H9 (cell line): Measurements from ENCODE around the gene GPC3. TPM values are rescaled to one million over a fixed set of nuclear protein-coding genes. Genes with fewer than 3 reads are reported as not detected.

Source experiments
- DNase-seq: peaks from one replicate; pipeline ENCODE4 v3.0.0-alpha.2; 2017
- H2AFZ ChIP-seq: one replicate; pipeline ENCODE4 v1.6.1; 2013; ENCODE audit warnings: mild to moderate bottlenecking, low read length, control low read depth, moderate library complexity
- H2AK5ac ChIP-seq: 2 replicates; pipeline ENCODE4 v1.6.1; 2013; ENCODE audit warnings: low read length, control low read depth, mixed read lengths; ENCODE audit not compliant: insufficient read length
- H2BK120ac ChIP-seq: one replicate; pipeline ENCODE4 v1.6.1; 2013; ENCODE audit warnings: low read depth, mild to moderate bottlenecking, low read length, control low read depth, inconsistent platforms; ENCODE audit not compliant: poor library complexity, severe bottlenecking
- H2BK12ac ChIP-seq: 2 replicates; pipeline ENCODE4 v1.6.1; 2013; ENCODE audit warnings: low read length, control low read depth, mixed read lengths, low read depth; ENCODE audit not compliant: insufficient read length
- H2BK15ac ChIP-seq: 2 replicates; pipeline ENCODE4 v1.6.1; 2013; ENCODE audit warnings: low read depth, low read length, control low read depth
- H2BK20ac ChIP-seq: one replicate; pipeline ENCODE4 v1.6.1; 2013; ENCODE audit warnings: low read depth, mild to moderate bottlenecking, low read length, control low read depth, inconsistent platforms; ENCODE audit not compliant: poor library complexity, severe bottlenecking
- H2BK5ac ChIP-seq: 2 replicates; pipeline ENCODE4 v1.6.1; 2013; ENCODE audit warnings: low read length, control low read depth, mixed read lengths; ENCODE audit not compliant: insufficient read length
- H3K14ac ChIP-seq: 2 replicates; pipeline ENCODE4 v1.6.1; 2013; ENCODE audit warnings: low read length, control low read depth; ENCODE audit not compliant: insufficient read depth
- H3K18ac ChIP-seq: 2 replicates; pipeline ENCODE4 v1.6.1; 2013; ENCODE audit warnings: low read depth, mild to moderate bottlenecking, mixed read lengths, low read length, control low read depth; ENCODE audit not compliant: insufficient read length
- H3K23ac ChIP-seq: 2 replicates; pipeline ENCODE4 v1.6.1; 2013; ENCODE audit warnings: low read length, control low read depth, mixed read lengths, low read depth; ENCODE audit not compliant: insufficient read length
- H3K23me2 ChIP-seq: 2 replicates; pipeline ENCODE4 v1.6.1; 2013; ENCODE audit warnings: low read depth, mild to moderate bottlenecking, mixed read lengths, low read length, control low read depth; ENCODE audit not compliant: insufficient read length, poor library complexity, severe bottlenecking
- H3K27ac ChIP-seq: 2 replicates; pipeline ENCODE4 v1.5.1; 2013; ENCODE audit warnings: low read length, control low read depth, mixed read lengths, low read depth; ENCODE audit not compliant: insufficient read length
- H3K27me3 ChIP-seq: 2 replicates; pipeline ENCODE4 v1.6.1; 2013; ENCODE audit warnings: low read length, control low read depth, inconsistent platforms; ENCODE audit not compliant: insufficient read depth
- H3K4ac ChIP-seq: 2 replicates; pipeline ENCODE4 v1.6.1; 2013; ENCODE audit warnings: low read depth, mild to moderate bottlenecking, control low read depth, inconsistent platforms, low read length, moderate library complexity
- H3K4me1 ChIP-seq: 2 replicates; pipeline ENCODE4 v1.6.1; 2013; ENCODE audit warnings: low read length, control low read depth, inconsistent platforms; ENCODE audit not compliant: insufficient read depth
- H3K4me2 ChIP-seq: 2 replicates; pipeline ENCODE4 v1.6.1; 2013; ENCODE audit warnings: low read length, control low read depth, mixed read lengths; ENCODE audit not compliant: insufficient read length, insufficient read depth
- H3K56ac ChIP-seq: 2 replicates; pipeline ENCODE4 v1.6.1; 2013; ENCODE audit warnings: low read depth, mild to moderate bottlenecking, mixed read lengths, low read length, control low read depth; ENCODE audit not compliant: insufficient read length
- H3K79me1 ChIP-seq: 2 replicates; pipeline ENCODE4 v1.6.1; 2013; ENCODE audit warnings: low read depth, mild to moderate bottlenecking, moderate library complexity, low read length, control low read depth, inconsistent platforms; ENCODE audit not compliant: insufficient read depth, poor library complexity, severe bottlenecking
- H3K79me2 ChIP-seq: 2 replicates; pipeline ENCODE4 v1.6.1; 2013; ENCODE audit warnings: low read length, control low read depth, inconsistent platforms; ENCODE audit not compliant: insufficient read depth
- H3K9ac ChIP-seq: 2 replicates; pipeline ENCODE4 v1.6.1; 2013; ENCODE audit warnings: low read length, control low read depth, mixed read lengths; ENCODE audit not compliant: insufficient read length; ENCODE audit errors: extremely low read depth
- H3K9me3 ChIP-seq: one replicate; pipeline ENCODE4 v1.6.1; 2013; ENCODE audit warnings: low read depth, low read length, inconsistent platforms; ENCODE audit not compliant: control insufficient read depth
- H3T11ph ChIP-seq: one replicate; pipeline ENCODE4 v1.6.1; 2013; ENCODE audit warnings: mild to moderate bottlenecking, low read length, control low read depth, inconsistent platforms
- H4K20me1 ChIP-seq: one replicate; pipeline ENCODE4 v1.6.1; 2013; ENCODE audit not compliant: control insufficient read depth, insufficient read length, insufficient read depth
- H4K5ac ChIP-seq: 2 replicates; pipeline ENCODE4 v1.6.1; 2013; ENCODE audit warnings: low read depth, mild to moderate bottlenecking, mixed read lengths, low read length, control low read depth; ENCODE audit not compliant: insufficient read length
- H4K8ac ChIP-seq: replicated peaks from 2 replicates; pipeline ENCODE4 v1.6.1; 2013; ENCODE audit warnings: low read length, control low read depth, mixed read lengths, low read depth; ENCODE audit not compliant: insufficient read length
- H4K91ac ChIP-seq: 2 replicates; pipeline ENCODE4 v1.6.1; 2013; ENCODE audit warnings: low read depth, mild to moderate bottlenecking, moderate library complexity, mixed read lengths, low read length, control low read depth; ENCODE audit not compliant: insufficient read length
- H3K27ac Mint-ChIP-seq, 3 experiments: 2 replicates in 2 of 3; 3 replicates in 1 of 3; pipeline ENCODE4 v1.8.0; 2020 to 2021; ENCODE audit warnings: mixed read lengths in 3 of 3, mild to moderate bottlenecking in 1 of 3, moderate library complexity in 1 of 3
- H3K27me3 Mint-ChIP-seq: 2 replicates; pipeline ENCODE4 v1.8.0; 2021; ENCODE audit warnings: low read depth, mild to moderate bottlenecking, moderate library complexity, mixed read lengths
- H3K36me3 Mint-ChIP-seq, 3 experiments: 2 replicates in 2 of 3; 3 replicates in 1 of 3; pipeline ENCODE4 v1.8.0; 2020 to 2021; ENCODE audit warnings: low read depth in 3 of 3, mixed read lengths in 3 of 3; ENCODE audit not compliant: insufficient read depth in 1 of 3
- H3K4me1 Mint-ChIP-seq, 2 experiments: 2 replicates each; pipeline ENCODE4 v1.8.0; 2020; ENCODE audit warnings: mixed read lengths in 2 of 2
- H3K4me3 Mint-ChIP-seq, 2 experiments: 2 replicates in 1 of 2; 3 replicates in 1 of 2; pipeline ENCODE4 v1.8.0; 2020 to 2021; ENCODE audit warnings: mild to moderate bottlenecking in 2 of 2, mixed read lengths in 2 of 2, moderate library complexity in 1 of 2
- H3K9me3 Mint-ChIP-seq, 2 experiments: 2 replicates in 1 of 2; 3 replicates in 1 of 2; pipeline ENCODE4 v1.8.0; 2020; ENCODE audit warnings: mild to moderate bottlenecking in 2 of 2, mixed read lengths in 2 of 2, moderate library complexity in 1 of 2
- CTCF ChIP-seq: fragments of 200-600 bp; sonication (generic); conservative IDR thresholded peaks from 3 replicates; pipeline ENCODE4 v1.8.0; 2021; ENCODE audit warnings: antibody characterized with exemption, mild to moderate bottlenecking
- WGBS: extraction: QIAGEN DNeasy Blood & Tissue Kit; methylation state at CpG from one replicate; pipeline ENCODE4 v1.1.7; 2013; ENCODE audit warnings: missing lambda C conversion rate, low lambda C conversion rate, mixed read lengths; ENCODE audit not compliant: insufficient read length; ENCODE audit errors: extremely low coverage; 5-methylcytosine and 5-hydroxymethylcytosine counted together
- total RNA-seq: library from RNA; stranded (reverse); gene quantifications from 2 replicates; pipeline ENCODE4 v1.2.1, GENCODE V29; 2021

The GPC3 gene
- total RNA-seq, 1 experiment from 2014 or later = 108 TPM

- H3K4me3 Mint-ChIP-seq = peak overlapping the region; percentile 73 to 86
Observed at GRCh38 chrX:133983256-133983973, 2.0 kb downstream of the GPC3 start.

More at GRCh38 chrX:133983256-133983973, 2.0 kb downstream of the GPC3 start:
- H3K9me3 Mint-ChIP-seq = no peaks in the 10 kb centered on the region; a peak in 1 of 5 replicates
- Histone ChIP-seq H3K23ac (no peak overlapping the region), H3K9ac (no peak overlapping the region), H2BK15ac (no peak overlapping the region), H2BK5ac (no peak overlapping the region), H3K14ac (no peak overlapping the region), H4K91ac (no peak overlapping the region), H2AK5ac (no peak overlapping the region), H3K9me3 (no peaks in the 10 kb centered on the region), H3K27me3 (peaks cover 10% of the 10 kb centered on the region; the same call in 1 of the 2 replicates), H3T11ph (no peak overlapping the region), H3K79me1 (no peaks in the 10 kb centered on the region), H2BK12ac (no peak overlapping the region), H3K4ac (no peak overlapping the region), H4K5ac (no peak overlapping the region), H3K4me1 (peaks cover 19% of the 10 kb centered on the region; the same call in 1 of the 2 replicates), H3K56ac (no peak overlapping the region), H4K8ac (no peak overlapping the region), H3K18ac (no peak overlapping the region), H2BK120ac (no peak overlapping the region), H2BK20ac (no peak overlapping the region), H3K4me2 (peak overlapping the region; percentile 83), H4K20me1 (no peaks in the 10 kb centered on the region), H3K23me2 (peaks cover 19% of the 10 kb centered on the region), H2AFZ (no peak overlapping the region), H3K27ac (no peak overlapping the region), H3K79me2 (no peaks in the 10 kb centered on the region)
- WGBS = no CpG with 5 or more reads among the region's 8 CpGs
- peaks cover 29% of the 10 kb centered on the region for H3K27me3 Mint-ChIP-seq
- no peak for DNase-seq
- no peak for TF ChIP-seq CTCF
- H3K4me1 Mint-ChIP-seq = peaks cover 61 to 74% of the 10 kb centered on the region in 2 experiments
- no peaks in the 10 kb centered on the region; a peak in 1 of 7 replicates for H3K36me3 Mint-ChIP-seq
- H3K27ac Mint-ChIP-seq = peak overlapping the region in 2 of 3 experiments; percentile 80 to 85; a peak in 4 of 7 replicates
